Epithelial cell of esophagus (primary cell): ENCODE results near the gene SCAANT1.

Experiments
- DNase-seq: peaks from one replicate; pipeline ENCODE4 v3.0.0; 2010; ENCODE audit warnings: low read depth
- H3K4me3 ChIP-seq: 2 replicates; pipeline ENCODE4 v1.5.1; 2011; ENCODE audit warnings: mild to moderate bottlenecking, low read length, control low read depth
- CTCF ChIP-seq: IDR thresholded peaks from 2 replicates; pipeline ENCODE4 v1.5.1; 2011; ENCODE audit warnings: low read depth, mild to moderate bottlenecking, low read length, control low read depth, inconsistent platforms; ENCODE audit not compliant: insufficient read depth; ENCODE audit errors: missing control alignments

Gene SCAANT1

GRCh38 chr3:63905731-63906620 is 6.2 kb downstream of the SCAANT1 start:
- no peak for DNase-seq
- TF ChIP-seq CTCF: no peak
- no peak overlapping the region for H3K4me3 ChIP-seq

GRCh38 chr3:63900459-63900858 is 11.7 kb downstream of the SCAANT1 start:
- DNase-seq: no peak
- H3K4me3 ChIP-seq: no peak overlapping the region

GRCh38 chr3:63900010-63900409 is 12.2 kb downstream of the SCAANT1 start:
- no peak for TF ChIP-seq CTCF
- DNase-seq: no peak
- no peak overlapping the region for H3K4me3 ChIP-seq

More at GRCh38 chr3:63900459-63900858, 11.7 kb downstream of the SCAANT1 start:
- no peak for TF ChIP-seq CTCF

GRCh38 chr3:63896332-63897030 is 15.7 kb downstream of the SCAANT1 start:
- no peak for TF ChIP-seq CTCF
- no peak for DNase-seq
- no peak overlapping the region for H3K4me3 ChIP-seq

- H3K4me3 ChIP-seq: no peak overlapping the region
- DNase-seq: no peak
- TF ChIP-seq CTCF: no peak
Observed at GRCh38 chr3:63895422-63896189, 16.6 kb downstream of the SCAANT1 start.

GRCh38 chr3:63892773-63893352 is 19.3 kb downstream of the SCAANT1 start:
- no peak for DNase-seq
- TF ChIP-seq CTCF: no peak
- H3K4me3 ChIP-seq: no peak overlapping the region
